GM06990 (cell line): ENCODE results near the gene SCAMP1.
"Not testable (repeated sequence)": the region's sequence is repeated elsewhere in the genome, so short reads cannot be mapped to it uniquely, and the experiment has no call there.

ENCODE experiments used
- DNase-seq: peaks from one replicate; pipeline ENCODE4 v3.0.0-alpha.2; 2011; ENCODE audit not compliant: insufficient read length; ENCODE audit errors: extremely low read depth
- H3K27me3 ChIP-seq: replicated peaks from 2 replicates; pipeline ENCODE4 v1.6.0; 2011; ENCODE audit warnings: low read length; ENCODE audit not compliant: control insufficient read depth, insufficient read depth
- H3K36me3 ChIP-seq: 2 replicates; pipeline ENCODE4 v1.5.1; 2011; ENCODE audit warnings: low read length; ENCODE audit not compliant: control insufficient read depth, insufficient read depth
- H3K4me3 ChIP-seq: replicated peaks from 2 replicates; pipeline ENCODE4 v1.5.1; 2011; ENCODE audit warnings: low read depth, mild to moderate bottlenecking, control low read depth, low read length
- CTCF ChIP-seq: IDR thresholded peaks from 2 replicates; pipeline ENCODE4 v1.5.1; 2011; ENCODE audit warnings: low read length, control low read depth, mild to moderate bottlenecking, inconsistent platforms; ENCODE audit not compliant: insufficient read depth, poor library complexity, severe bottlenecking

The SCAMP1 gene

GRCh38 chr5:78433972-78434371, 73.6 kb downstream of the SCAMP1 start:
- no peaks in the 10 kb centered on the region for H3K36me3 ChIP-seq
- H3K27me3 ChIP-seq, result no peaks in the 10 kb centered on the region
- no peak for TF ChIP-seq CTCF
- DNase-seq, result no peak
- no peak overlapping the region for H3K4me3 ChIP-seq

DNA sequence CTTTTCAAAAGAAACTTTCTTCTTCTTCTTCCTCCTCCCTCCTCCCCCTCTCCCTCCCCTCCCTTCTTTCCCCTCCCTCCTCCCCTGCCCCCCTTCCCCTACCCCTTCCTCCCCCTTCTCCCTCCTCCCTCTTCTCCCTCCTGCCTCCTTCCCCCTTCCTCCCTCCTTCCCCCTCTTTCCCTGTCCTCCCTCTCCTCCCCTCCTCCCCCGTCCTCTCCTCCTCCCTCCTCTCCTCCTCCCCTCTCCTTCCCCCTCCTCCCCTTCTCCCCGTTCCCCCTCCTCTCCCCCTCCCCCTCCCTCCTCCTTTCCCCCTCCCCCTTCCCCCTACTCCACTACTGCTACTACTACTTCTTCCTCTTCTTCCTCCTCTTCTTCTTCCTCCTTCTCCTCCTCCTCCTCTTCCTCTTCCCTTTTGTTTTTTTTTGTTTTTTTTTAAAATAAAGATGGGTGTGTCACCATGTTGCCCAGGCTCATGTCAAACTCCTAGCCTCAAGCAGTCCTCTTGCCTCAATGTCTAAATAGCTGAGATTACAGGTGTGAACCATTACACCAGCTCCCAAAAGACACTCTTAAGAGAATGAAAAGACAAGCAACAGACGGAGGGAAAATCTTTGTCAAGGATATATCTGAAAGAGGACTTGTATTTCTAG, 87.5 kb downstream of the SCAMP1 start:
- TF ChIP-seq CTCF, result no peak
- no peak for DNase-seq
- no peak overlapping the region for H3K4me3 ChIP-seq
- H3K36me3 ChIP-seq, result no peaks in the 10 kb centered on the region
- H3K27me3 ChIP-seq, result no peaks in the 10 kb centered on the region

DNA sequence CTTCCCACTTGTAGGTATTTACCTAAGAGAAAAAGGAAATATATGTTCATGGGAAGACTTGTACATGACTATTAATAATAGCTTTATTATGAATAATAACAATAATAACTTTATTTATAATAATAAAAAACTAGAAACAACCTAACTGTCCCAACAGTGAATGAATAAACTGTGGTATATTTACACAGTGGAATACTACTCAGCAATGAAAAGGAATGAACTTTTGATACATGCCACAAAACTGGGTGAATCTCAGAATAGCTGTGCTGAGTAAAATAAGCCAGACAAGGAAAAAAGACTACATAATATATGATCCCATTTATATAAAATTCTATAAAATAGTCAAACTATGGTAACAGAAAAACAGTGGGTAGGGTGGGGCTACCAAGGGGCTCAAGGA, 88.7 kb downstream of the SCAMP1 start:
- Histone ChIP-seq H3K36me3 (no peaks in the 10 kb centered on the region), H3K27me3 (no peaks in the 10 kb centered on the region), H3K4me3 (no peak overlapping the region)
- TF ChIP-seq CTCF, result no peak
- no peak for DNase-seq

DNA sequence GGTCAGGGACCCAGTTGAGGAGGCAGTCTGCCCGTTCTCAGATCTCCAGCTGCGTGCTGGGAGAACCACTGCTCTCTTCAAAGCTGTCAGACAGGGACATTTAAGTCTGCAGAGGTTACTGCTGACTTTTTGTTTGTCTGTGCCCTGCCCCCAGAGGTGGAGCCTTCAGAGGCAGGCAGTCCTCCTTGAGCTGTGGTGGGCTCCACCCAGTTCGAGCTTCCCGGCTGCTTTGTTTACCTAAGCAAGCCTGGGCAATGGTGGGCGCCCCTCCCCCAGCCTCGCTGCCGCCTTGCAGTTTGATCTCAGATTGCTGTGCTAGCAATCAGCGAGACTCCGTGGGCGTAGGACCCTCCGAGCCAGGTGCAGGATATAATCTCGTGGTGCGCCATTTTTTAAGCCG, 97.1 kb downstream of the SCAMP1 start:
- H3K4me3 ChIP-seq, H3K36me3 ChIP-seq, DNase-seq, H3K27me3 ChIP-seq: not testable (repeated sequence)

GRCh38 chr5:78458843-78459242, 98.4 kb downstream of the SCAMP1 start:
- Histone ChIP-seq H3K27me3 (no peaks in the 10 kb centered on the region), H3K36me3 (no peaks in the 10 kb centered on the region), H3K4me3 (no peak overlapping the region)
- peak; percentile 6 for DNase-seq
- no peak for TF ChIP-seq CTCF

DNA sequence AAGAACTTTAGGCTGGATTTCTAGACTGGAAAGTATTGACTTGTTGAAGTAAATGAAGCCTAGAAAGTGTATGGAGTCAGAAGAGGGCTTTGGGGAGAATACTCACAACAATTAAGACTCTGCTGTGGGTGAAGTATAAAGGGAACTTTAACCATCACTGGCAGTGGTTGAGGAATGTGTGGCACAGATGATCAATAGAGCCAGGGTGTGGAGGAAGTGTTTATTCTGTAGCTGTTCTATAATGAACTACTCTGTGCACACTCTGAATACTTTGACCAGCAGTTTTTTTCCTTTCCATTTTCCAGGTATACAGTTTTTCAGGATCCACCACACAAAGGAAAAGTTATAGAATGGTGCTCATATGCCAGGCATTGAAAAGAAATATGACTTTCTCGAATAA, 106.7 kb downstream of the SCAMP1 start:
- Histone ChIP-seq H3K27me3 (no peaks in the 10 kb centered on the region), H3K36me3 (no peaks in the 10 kb centered on the region), H3K4me3 (no peak overlapping the region)
- DNase-seq, result no peak
- no peak for TF ChIP-seq CTCF
